ENCODE data around the gene DCAF11. TPM values are rescaled to one million over a fixed set of nuclear protein-coding genes. Genes with fewer than 3 reads are reported as not detected.

DCAF11 gene
- total and polyA plus RNA-seq, 2 of the 13 experiments (the other 11 are each of a cell fraction or from before 2014, with no cell fraction given): 150 to 257 TPM

DNA sequence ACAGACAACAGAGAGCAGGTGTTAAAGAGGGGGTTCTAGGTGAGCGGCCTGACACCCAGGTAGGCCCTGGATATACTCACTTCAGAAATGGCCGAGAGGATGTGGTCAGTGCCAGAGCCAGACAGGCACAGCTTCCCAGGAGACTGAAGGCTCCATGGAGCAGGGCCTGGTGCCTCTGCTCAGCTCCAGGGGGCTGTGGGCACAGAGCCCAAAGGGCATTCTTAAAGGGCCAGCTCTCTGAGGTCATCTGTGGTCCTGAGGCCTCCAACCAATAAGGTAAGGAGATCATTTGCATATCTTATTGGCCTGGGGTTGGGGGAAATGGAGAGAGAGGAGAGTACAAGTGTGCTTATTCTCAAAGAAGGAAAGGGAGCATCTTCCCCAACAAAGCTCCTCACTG lies 30.1 kb upstream of the DCAF11 start:
- Histone ChIP-seq H3K79me2 (ENCODE audit: insufficient read depth, low read length) (no peaks in the 10 kb centered on the region), H3K27me3 (ENCODE audit: control insufficient read depth in 1 of 2, insufficient read depth in 2 of 2, low read length in 2 of 2) (peaks cover 17 to 61% of the 10 kb centered on the region in 2 experiments), H3K9me3 (ENCODE audit: low read length) (no peaks in the 10 kb centered on the region), H3K4me1 (ENCODE audit: insufficient read depth, low read length) (peaks cover 34% of the 10 kb centered on the region), H3K4me3 (replicated peaks in 1 of 3; ENCODE audit: insufficient read depth in 1 of 3, low read depth in 2 of 3, low read length in 3 of 3) (no peak overlapping the region), H3K4me2 (ENCODE audit: low read depth, low read length) (no peak overlapping the region), H2AFZ (ENCODE audit: low read length) (no peak overlapping the region), H4K20me1 (ENCODE audit: insufficient read depth, low read length) (no peaks in the 10 kb centered on the region), H3K36me3 (replicated peaks in 1 of 2; ENCODE audit: control insufficient read depth in 1 of 2, insufficient read depth in 2 of 2, low read length in 2 of 2) (no peaks in the 10 kb centered on the region), H3K9ac (ENCODE audit: insufficient read depth, low read depth, low read length) (no peak overlapping the region), H3K27ac (ENCODE audit: extremely low read length, insufficient read depth, low read length) (no peak overlapping the region)
- no peak for DNase-seq (ENCODE audit: low spot score)
- TF ChIP-seq ZNF510 (CRISPR knock-in tag; IDR thresholded peaks at IDR 0.05; ENCODE audit: low read depth): no peak
- no peak for TF ChIP-seq ZNF124 (CRISPR knock-in tag; IDR thresholded peaks at IDR 0.05)
- TF ChIP-seq, protein P1, sequence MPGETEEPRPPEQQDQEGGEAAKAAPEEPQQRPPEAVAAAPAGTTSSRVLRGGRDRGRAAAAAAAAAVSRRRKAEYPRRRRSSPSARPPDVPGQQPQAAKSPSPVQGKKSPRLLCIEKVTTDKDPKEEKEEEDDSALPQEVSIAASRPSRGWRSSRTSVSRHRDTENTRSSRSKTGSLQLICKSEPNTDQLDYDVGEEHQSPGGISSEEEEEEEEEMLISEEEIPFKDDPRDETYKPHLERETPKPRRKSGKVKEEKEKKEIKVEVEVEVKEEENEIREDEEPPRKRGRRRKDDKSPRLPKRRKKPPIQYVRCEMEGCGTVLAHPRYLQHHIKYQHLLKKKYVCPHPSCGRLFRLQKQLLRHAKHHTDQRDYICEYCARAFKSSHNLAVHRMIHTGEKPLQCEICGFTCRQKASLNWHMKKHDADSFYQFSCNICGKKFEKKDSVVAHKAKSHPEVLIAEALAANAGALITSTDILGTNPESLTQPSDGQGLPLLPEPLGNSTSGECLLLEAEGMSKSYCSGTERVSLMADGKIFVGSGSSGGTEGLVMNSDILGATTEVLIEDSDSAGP (CRISPR knock-in tag; IDR thresholded peaks at IDR 0.05; ENCODE audit: borderline replicate concordance): peak; percentile 51
- no peak for TF ChIP-seq DR1 (CRISPR knock-in tag; IDR thresholded peaks at IDR 0.05)
- peak; percentile 23; the same call in 1 of the 2 replicates for TF ChIP-seq KMT2A (CRISPR knock-in tag; IDR thresholded peaks at IDR 0.05)
- 17% methylated on average over 2 of the region's 2 CpGs for WGBS (ENCODE audit: low lambda C conversion rate)
- CTCF ChIA-PET (ENCODE audit: low intra/inter-chr PET ratio, low total read pairs): interaction anchor here (1.6 kb wide), 1 partner anchor 26 kb away, joined by 4 read pairs; no protein-coding TSS in a partner anchor
- in situ Hi-C loops (cut with HindIII; ENCODE audit: extremely low pct_ligation_motif_present, low pct_unique_long_range_greater_than_20kb): no loop called here
- no peak for FAIRE-seq
- no TSS peak for BruUV-seq (replicated peaks)
- ATAC-seq: no peak
- POLR2A ChIA-PET: interaction anchor here (0.5 to 2.1 kb wide), 10 partner anchors 9 to 223 kb away, joined by 3 to 19 read pairs (median 4); partner anchors contain the start of genes CARMIL3, CIDEB, DCAF11 and NRL
- intact Hi-C loops (cut with micrococcal nuclease; ENCODE audit: unreplicated experiment): no loop called here

DNA sequence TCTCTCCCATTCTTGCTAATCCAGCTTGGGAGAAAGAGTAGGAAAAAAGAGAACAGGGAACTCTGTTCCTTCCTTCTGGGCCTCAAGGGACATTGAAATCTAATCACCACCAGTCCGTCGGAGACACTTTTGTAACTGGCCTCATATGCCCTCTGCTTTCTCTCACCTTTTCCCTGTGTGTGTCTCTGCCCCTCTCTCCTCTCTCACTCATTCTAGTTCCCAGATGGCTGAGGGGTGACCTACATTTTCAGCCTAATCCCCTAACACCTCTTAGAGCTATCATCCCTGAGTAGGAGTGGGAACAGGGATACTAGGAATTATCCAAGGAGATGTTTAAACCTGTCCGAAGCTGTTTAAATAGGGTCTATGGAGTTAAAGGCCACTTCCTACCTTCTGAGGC lies 29.4 kb upstream of the DCAF11 start:
- Histone ChIP-seq H3K36me3 (replicated peaks in 1 of 2; ENCODE audit: control insufficient read depth in 1 of 2, insufficient read depth in 2 of 2, low read length in 2 of 2) (no peaks in the 10 kb centered on the region), H2AFZ (ENCODE audit: low read length) (no peak overlapping the region), H4K20me1 (ENCODE audit: insufficient read depth, low read length) (no peaks in the 10 kb centered on the region), H3K27ac (ENCODE audit: extremely low read length, insufficient read depth, low read length) (no peak overlapping the region), H3K9ac (ENCODE audit: insufficient read depth, low read depth, low read length) (no peak overlapping the region), H3K4me2 (ENCODE audit: low read depth, low read length) (no peak overlapping the region), H3K79me2 (ENCODE audit: insufficient read depth, low read length) (no peaks in the 10 kb centered on the region), H3K4me3 (replicated peaks in 1 of 3; ENCODE audit: insufficient read depth in 1 of 3, low read depth in 2 of 3, low read length in 3 of 3) (no peak overlapping the region), H3K27me3 (ENCODE audit: control insufficient read depth in 1 of 2, insufficient read depth in 2 of 2, low read length in 2 of 2) (peaks cover 11 to 53% of the 10 kb centered on the region in 2 experiments), H3K9me3 (ENCODE audit: low read length) (no peaks in the 10 kb centered on the region), H3K4me1 (ENCODE audit: insufficient read depth, low read length) (peaks cover 40% of the 10 kb centered on the region)
- 46% methylated on average over 3 of the region's 3 CpGs for WGBS (ENCODE audit: low lambda C conversion rate)
- FAIRE-seq (no peak), DNase-seq (ENCODE audit: low spot score) (no peak), ATAC-seq (no peak)
- intact Hi-C loops (cut with micrococcal nuclease; ENCODE audit: unreplicated experiment) (no loop called here), in situ Hi-C loops (cut with HindIII; ENCODE audit: extremely low pct_ligation_motif_present, low pct_unique_long_range_greater_than_20kb) (no loop called here)
- POLR2A ChIA-PET: interaction anchor here (0.8 to 2.1 kb wide), 8 partner anchors 8 to 223 kb away, joined by 3 to 19 read pairs (median 4); partner anchors contain the start of genes CARMIL3, CIDEB, DCAF11 and NRL
- BruUV-seq (replicated peaks): no TSS peak
- TF ChIP-seq ATAD3A (CRISPR knock-in tag; IDR thresholded peaks at IDR 0.05): no peak
- no peak for TF ChIP-seq ZBTB1 (CRISPR knock-in tag; IDR thresholded peaks at IDR 0.05; ENCODE audit: borderline replicate concordance)
- TF ChIP-seq ZNF333 (CRISPR knock-in tag; IDR thresholded peaks at IDR 0.05; ENCODE audit: borderline replicate concordance): no peak
- TF ChIP-seq CBX1 (IDR thresholded peaks at IDR 0.05; ENCODE audit: low read depth): no peak
- TF ChIP-seq RCOR2 (CRISPR knock-in tag; IDR thresholded peaks at IDR 0.05): no peak
- TF ChIP-seq ZNF282 (IDR thresholded peaks at IDR 0.05; ENCODE audit: partially characterized antibody): no peak
- TF ChIP-seq ZFP62 (CRISPR knock-in tag; IDR thresholded peaks at IDR 0.05): no peak
- CTCF ChIA-PET (ENCODE audit: low intra/inter-chr PET ratio, low total read pairs): interaction anchor here (1.6 kb wide), 1 partner anchor 27 kb away, joined by 4 read pairs; no protein-coding TSS in a partner anchor
